Inferior parietal cortex (tissue), 1 donor: ENCODE results near the gene SUMO2.
"Not testable (repeated sequence)": the region's sequence is repeated elsewhere in the genome, so short reads cannot be mapped to it uniquely, and the experiment has no call there.

Experiments
- DNase-seq: peaks from one replicate; pipeline ENCODE4 v3.0.0-alpha.2; 2016; ENCODE audit errors: extremely low spot score

SUMO2 gene

GRCh38 chr17:75181608-75182318, 996 bp downstream of the SUMO2 start:
- DNase-seq: no peak

- DNase-seq: no peak
These were observed 1.6 kb downstream of the SUMO2 start for GRCh38 chr17:75181110-75181509.

GRCh38 chr17:75178453-75178852, 4.3 kb downstream of the SUMO2 start:
- no peak for DNase-seq

GRCh38 chr17:75176625-75177024, 6.1 kb downstream of the SUMO2 start:
- DNase-seq: no peak

- no peak for DNase-seq
These were observed 7.8 kb downstream of the SUMO2 start for GRCh38 chr17:75174996-75175395.

- no peak for DNase-seq
These were observed 9.2 kb downstream of the SUMO2 start for GRCh38 chr17:75173526-75173925.

GRCh38 chr17:75168998-75169397, 13.8 kb downstream of the SUMO2 start:
- DNase-seq: no peak

- not testable (repeated sequence) for DNase-seq
These were observed 18.2 kb downstream of the SUMO2 start for GRCh38 chr17:75164606-75165005.

GRCh38 chr17:75163074-75163473, 19.7 kb downstream of the SUMO2 start:
- DNase-seq: no peak

- no peak for DNase-seq
These were observed 22.5 kb downstream of the SUMO2 start for GRCh38 chr17:75160211-75160610.

GRCh38 chr17:75159196-75160031, 23.3 kb downstream of the SUMO2 start:
- DNase-seq: no peak

- not testable (repeated sequence) for DNase-seq
These were observed 24.3 kb downstream of the SUMO2 start for GRCh38 chr17:75158480-75158879.

GRCh38 chr17:75155191-75155601, 27.6 kb downstream of the SUMO2 start:
- DNase-seq: no peak

GRCh38 chr17:75154195-75155106, 28.3 kb downstream of the SUMO2 start, which contains the start of gene JPT1:
JPT1 (minus strand) TSS chr17:75154512; CDS start chr17:75154397, 115 bp downstream.
- peak; percentile 98 for DNase-seq

- no peak for DNase-seq
These were observed 29.0 kb downstream of the SUMO2 start for GRCh38 chr17:75153780-75154194.

- DNase-seq: no peak
These were observed 29.6 kb downstream of the SUMO2 start for GRCh38 chr17:75152922-75153779.

GRCh38 chr17:75152523-75152921, 30.2 kb downstream of the SUMO2 start:
- no peak for DNase-seq

- DNase-seq: no peak
These were observed 30.8 kb downstream of the SUMO2 start for GRCh38 chr17:75151930-75152329.

- DNase-seq: no peak
These were observed 34.7 kb downstream of the SUMO2 start for GRCh38 chr17:75147878-75148546.

GRCh38 chr17:75146592-75146991, 36.2 kb downstream of the SUMO2 start:
- no peak for DNase-seq
